Esophagus squamous epithelium (tissue), 4 donors: ENCODE results near the gene ADARB2.

Source experiments
- CTCF ChIP-seq, 6 experiments: fragments of 450-650 bp in 4 of 6; fragments of 200-600 bp in 2 of 6; sonication (generic) in 2 of 6; IDR thresholded peaks; one replicate each; pipeline ENCODE4 v1.5.1; 2016 to 2019; ENCODE audit warnings: antibody characterized with exemption in 6 of 6, mild to moderate bottlenecking in 4 of 6, moderate library complexity in 4 of 6
- POLR2A ChIP-seq, 4 donors: fragments of 450-650 bp; IDR thresholded peaks; one replicate each; pipeline ENCODE4 v1.6.1; 2017; ENCODE audit warnings: antibody characterized with exemption in 4 of 4, mild to moderate bottlenecking in 4 of 4, moderate library complexity in 3 of 4

GRCh38 chr10:1157615-1157933 lies 579.8 kb downstream of the ADARB2 start:
- no peak for TF ChIP-seq CTCF (IDR thresholded peaks at IDR 0.05)
- no peak for TF ChIP-seq POLR2A (IDR thresholded peaks at IDR 0.05)
